K562 (cell line): Measurements from ENCODE around the gene COX4I2. TPM values are rescaled to one million over a fixed set of nuclear protein-coding genes. Genes with fewer than 3 reads are reported as not detected.

Experiments used
- BCOR ChIP-seq: fragments of 450-650 bp; IDR thresholded peaks from 2 replicates; pipeline ENCODE4 v1.6.1; 2016
- BMI1 ChIP-seq: fragments of 150-350 bp; IDR thresholded peaks from 2 replicates; pipeline ENCODE4 v1.6.1; 2014; ENCODE audit warnings: low read length
- E2F8 ChIP-seq: fragments of 450-650 bp; IDR thresholded peaks from 2 replicates; pipeline ENCODE4 v1.7.1; 2018; ENCODE audit warnings: mild to moderate bottlenecking, low read depth; ENCODE audit not compliant: partially characterized antibody
- FUS ChIP-seq: fragments of 200-400 bp; formaldehyde crosslinking; optimal IDR thresholded peaks from 2 replicates; pipeline ENCODE3; 2017; ENCODE audit warnings: low read depth, low read length
- HINFP ChIP-seq: fragments of 450-650 bp; conservative IDR thresholded peaks from 2 replicates; pipeline ENCODE4 v1.6.1; 2016; ENCODE audit warnings: missing genetic modification characterization, low read depth, mild to moderate bottlenecking, control low read depth, missing compliant biosample characterization
- MLX ChIP-seq, 2 experiments: fragments of 450-650 bp in 1 of 2; sonication (generic) in 1 of 2; formaldehyde crosslinking; conservative IDR thresholded peaks; 2 replicates each; pipeline versions ENCODE4 v1.4.0 to v1.8.1; 2020 to 2022; ENCODE audit warnings: mild to moderate bottlenecking in 1 of 2, missing genetic modification reagents in 1 of 2
- MYNN ChIP-seq, 2 experiments: sonication (generic); formaldehyde crosslinking in 1 of 2; IDR thresholded peaks; 2 replicates each; pipeline versions ENCODE4 v1.5.0 to v1.6.1; 2016 to 2020; ENCODE audit warnings: antibody characterized with exemption in 1 of 2, missing genetic modification reagents in 1 of 2
- NFRKB ChIP-seq: fragments of 450-650 bp; IDR thresholded peaks from 2 replicates; pipeline ENCODE4 v1.6.1; 2016; ENCODE audit warnings: low read depth
- RNF219 ChIP-seq: fragments of 250-450 bp; sonication (Bioruptor Pico); IDR thresholded peaks from 2 replicates; pipeline ENCODE4 v1.5.0; 2022; ENCODE audit warnings: mild to moderate bottlenecking
- SIRT6 ChIP-seq: IDR thresholded peaks from one replicate; pipeline ENCODE4 v1.6.1; 2012; ENCODE audit warnings: low read depth, mild to moderate bottlenecking, control low read depth, inconsistent platforms, low read length, moderate library complexity
- TEAD4 ChIP-seq, 2 experiments: sonication (generic) in 1 of 2; formaldehyde crosslinking in 1 of 2; IDR thresholded peaks; 2 replicates each; pipeline versions ENCODE4 v1.6.1 to v1.8.0; 2012 to 2022; ENCODE audit warnings: borderline replicate concordance in 1 of 2, inconsistent platforms in 1 of 2, low read length in 1 of 2, mild to moderate bottlenecking in 1 of 2, missing genetic modification reagents in 1 of 2
- ZNF175 ChIP-seq: fragments of 200-800 bp; sonication (Bioruptor generic); IDR thresholded peaks from 2 replicates; pipeline ENCODE4 v1.6.1; 2016; ENCODE audit warnings: low read depth, mild to moderate bottlenecking, missing genetic modification characterization, missing compliant biosample characterization
- ZNF253 ChIP-seq: fragments of 250-450 bp; sonication (Bioruptor Pico); conservative IDR thresholded peaks from 2 replicates; pipeline ENCODE4 v1.6.1; 2021; ENCODE audit warnings: mild to moderate bottlenecking
- ZNF592 ChIP-seq: fragments of 450-650 bp; IDR thresholded peaks from 2 replicates; pipeline ENCODE4 v1.6.1; 2017; ENCODE audit warnings: antibody characterized with exemption, mild to moderate bottlenecking
- polyA plus RNA-seq, 8 experiments: library from polyadenylated mRNA; depleted of rRNA in 4 of 8; stranded (reverse) in 5 of 8; unstranded in 3 of 8; fragments of >200 nt; fragmentation: Nextera tagmentation in 2 of 8; fragmentation: Illumina TruSeq in 1 of 8; extraction: Ambion mirVana in 2 of 8; extraction: Trizol in 1 of 8; gene quantifications; 2 replicates each; pipeline versions ENCODE4 v1.2.1 to v1.2.3, GENCODE V29; 2011 to 2014; ENCODE audit warnings: inconsistent platforms in 1 of 8, missing spikeins in 1 of 8
- total RNA-seq, 7 experiments: library from RNA; depleted of rRNA in 6 of 7; stranded (reverse); fragments of >200 nt in 6 of 7; fragmentation: Illumina TruSeq in 2 of 7; extraction: Trizol in 2 of 7; gene quantifications; 2 replicates each; pipeline versions ENCODE4 v1.2.1 to v1.2.3, GENCODE V29; 2011 to 2021; ENCODE audit warnings: low replicate concordance in 1 of 7

COX4I2 gene
- total and polyA plus RNA-seq, 9 of the 15 experiments (the other 6 are each of a cell fraction or from before 2014, with no cell fraction given) = not detected

GRCh38 chr20:31673943-31674463 is 36.3 kb downstream of the COX4I2 start (continued):
- TF ChIP-seq HINFP (tag) (peak; percentile 51; the same call in 1 of the 2 replicates), ZNF592 (peak; percentile 92), ZNF253 (no peak), BMI1 (no peak), FUS (no peak), SIRT6 (no peak), ZNF175 (CRISPR knock-in tag) (peak; percentile 54; the same call in 1 of the 2 replicates), MYNN (IDR thresholded peaks at IDR 0.05) (no peak), MYNN (CRISPR knock-in tag; IDR thresholded peaks at IDR 0.05) (no peak), RNF219 (CRISPR knock-in tag) (no peak), E2F8 (no peak), TEAD4 (IDR thresholded peaks at IDR 0.05; ENCODE audit: low read length) (peak; percentile 64; the same call in 1 of the 2 replicates), TEAD4 (CRISPR knock-in tag; IDR thresholded peaks at IDR 0.05; ENCODE audit: borderline replicate concordance) (no peak), NFRKB (0 out of 2 replicates have a peak, but pooled peaks have one; percentile 37), MLX (CRISPR knock-in tag; conservative IDR thresholded peaks at IDR 0.05) (no peak), BCOR (peak; percentile 87)
